PC-9 (cell line): ENCODE measurements around the gene EIF4G1.

Experiments used
- EZH2 ChIP-seq: fragments of 200-600 bp; sonication (generic); IDR thresholded peaks from 2 replicates; pipeline ENCODE4 v1.8.0; 2017; ENCODE audit warnings: antibody characterized with exemption, low read depth
- TF ChIP-seq, protein P1 (sequence below): fragments of 200-600 bp; sonication (generic); conservative IDR thresholded peaks from 2 replicates; pipeline ENCODE4 v1.6.1; 2017; ENCODE audit warnings: mixed run types, antibody characterized with exemption, mild to moderate bottlenecking, moderate library complexity

DNA sequence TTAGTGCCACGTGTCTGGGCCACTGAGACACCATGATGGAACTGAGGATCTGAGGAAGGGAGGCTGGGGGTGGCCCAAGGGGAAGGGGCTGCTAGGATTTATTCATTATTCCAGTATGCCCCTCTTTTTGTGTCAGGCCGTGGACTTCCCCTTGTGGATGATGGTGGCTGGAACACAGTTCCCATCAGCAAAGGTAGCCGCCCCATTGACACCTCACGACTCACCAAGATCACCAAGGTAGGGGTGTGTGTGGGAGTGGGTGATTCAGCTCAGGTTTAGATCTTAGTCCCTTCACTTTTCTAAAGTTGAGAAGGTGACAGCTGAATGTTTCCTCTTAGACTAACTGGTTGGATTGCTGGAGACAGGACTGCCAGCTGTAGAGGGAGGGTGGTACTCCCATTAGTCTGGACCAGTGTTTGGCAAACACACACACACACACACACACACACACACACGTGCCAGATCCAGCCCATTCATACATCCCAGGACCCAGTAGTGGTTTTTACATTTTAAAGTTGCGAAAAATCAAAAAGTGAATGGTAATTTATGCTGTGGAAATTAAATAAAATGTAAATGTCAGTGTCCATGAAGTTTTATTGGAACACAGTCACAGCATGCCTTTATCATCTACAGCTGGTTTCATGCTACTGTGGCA lies 11.4 kb downstream of the EIF4G1 start:
- TF ChIP-seq EZH2: no peak
- TF ChIP-seq, protein P1, sequence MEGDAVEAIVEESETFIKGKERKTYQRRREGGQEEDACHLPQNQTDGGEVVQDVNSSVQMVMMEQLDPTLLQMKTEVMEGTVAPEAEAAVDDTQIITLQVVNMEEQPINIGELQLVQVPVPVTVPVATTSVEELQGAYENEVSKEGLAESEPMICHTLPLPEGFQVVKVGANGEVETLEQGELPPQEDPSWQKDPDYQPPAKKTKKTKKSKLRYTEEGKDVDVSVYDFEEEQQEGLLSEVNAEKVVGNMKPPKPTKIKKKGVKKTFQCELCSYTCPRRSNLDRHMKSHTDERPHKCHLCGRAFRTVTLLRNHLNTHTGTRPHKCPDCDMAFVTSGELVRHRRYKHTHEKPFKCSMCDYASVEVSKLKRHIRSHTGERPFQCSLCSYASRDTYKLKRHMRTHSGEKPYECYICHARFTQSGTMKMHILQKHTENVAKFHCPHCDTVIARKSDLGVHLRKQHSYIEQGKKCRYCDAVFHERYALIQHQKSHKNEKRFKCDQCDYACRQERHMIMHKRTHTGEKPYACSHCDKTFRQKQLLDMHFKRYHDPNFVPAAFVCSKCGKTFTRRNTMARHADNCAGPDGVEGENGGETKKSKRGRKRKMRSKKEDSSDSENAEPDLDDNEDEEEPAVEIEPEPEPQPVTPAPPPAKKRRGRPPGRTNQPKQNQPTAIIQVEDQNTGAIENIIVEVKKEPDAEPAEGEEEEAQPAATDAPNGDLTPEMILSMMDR: no peak
